GM21515 (cell line): ENCODE data around the gene PPDPF.
"Not testable (repeated sequence)": the region's sequence is repeated elsewhere in the genome, so short reads cannot be mapped to it uniquely, and the experiment has no call there.

ENCODE experiments used
- ATAC-seq: cut with Tn5 transposase; IDR thresholded peaks from one replicate; pipeline ENCODE4 v1.9.1; 2021; ENCODE audit not compliant: unreplicated experiment

Gene PPDPF

DNA sequence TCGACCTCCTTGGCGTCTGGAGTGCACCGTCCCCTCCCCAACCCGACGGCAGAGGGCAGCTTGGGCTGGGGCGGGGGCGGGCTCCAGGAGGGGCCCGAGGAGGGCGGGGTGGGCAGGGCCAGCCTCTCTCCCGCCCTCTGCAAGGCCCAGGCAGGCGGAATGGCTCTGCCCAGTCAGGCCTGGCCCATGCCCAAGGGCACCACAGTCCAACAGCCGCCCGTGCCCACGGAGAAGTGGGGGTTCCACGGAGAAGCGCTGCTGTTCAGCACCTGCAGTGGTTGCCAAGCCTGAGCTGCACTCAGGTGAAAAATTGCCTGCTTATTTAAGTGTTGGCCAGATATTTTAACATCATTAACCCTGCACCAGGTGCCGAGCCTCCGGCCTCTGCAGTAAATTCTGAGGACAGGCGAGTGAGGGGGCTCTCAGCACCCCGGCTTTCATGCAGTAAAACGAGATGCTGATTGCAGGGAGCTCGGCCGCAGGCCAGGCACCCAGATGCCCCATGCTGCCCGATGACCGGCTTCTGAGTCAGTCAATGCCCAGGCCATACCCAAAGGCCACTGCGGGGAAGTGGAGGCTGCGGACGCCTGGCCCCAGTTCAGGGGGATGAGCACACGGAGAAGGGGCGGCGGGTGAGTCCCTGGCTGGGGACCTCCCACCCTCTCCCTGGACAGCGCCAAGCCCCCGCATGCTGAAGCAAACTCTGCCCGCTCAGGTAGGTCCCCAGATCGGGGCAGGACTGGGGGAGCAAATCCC lies 27.3 kb downstream of the PPDPF start, which contains the start of gene SRMS:
Gene SRMS, minus strand, starts transcription at position 25 of the 756 bp plus-strand sequence. CDS start 286 bp downstream, outside the sequence.
- ATAC-seq: no peak

- no peak for ATAC-seq
These were observed 28.0 kb downstream of the PPDPF start for GRCh38 chr20:63548542-63548941.

DNA sequence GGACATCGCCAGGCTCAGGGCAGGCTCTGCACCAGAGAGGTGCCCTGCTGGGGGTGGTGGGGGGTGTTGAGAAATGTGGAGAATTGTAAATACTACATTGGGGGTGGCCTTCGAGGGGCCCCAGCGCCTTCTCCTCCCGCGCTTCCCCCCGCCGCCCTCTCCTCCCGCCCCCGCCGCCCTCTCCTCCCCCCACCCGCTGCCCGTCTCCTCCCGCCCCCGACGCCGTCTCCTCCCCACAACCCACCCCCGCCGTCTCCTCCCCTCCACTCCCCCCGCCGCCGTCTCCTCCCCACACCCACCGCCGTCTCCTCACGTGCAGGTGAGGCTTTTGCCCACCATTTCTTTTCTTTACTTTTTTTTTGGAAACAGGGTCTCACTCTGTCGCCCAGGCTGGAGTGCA lies 28.5 kb downstream of the PPDPF start:
- no peak for ATAC-seq

- no peak for ATAC-seq
These were observed 29.2 kb downstream of the PPDPF start for GRCh38 chr20:63549679-63550282.

GRCh38 chr20:63551068-63551467 lies 30.5 kb downstream of the PPDPF start:
- ATAC-seq: no peak

DNA sequence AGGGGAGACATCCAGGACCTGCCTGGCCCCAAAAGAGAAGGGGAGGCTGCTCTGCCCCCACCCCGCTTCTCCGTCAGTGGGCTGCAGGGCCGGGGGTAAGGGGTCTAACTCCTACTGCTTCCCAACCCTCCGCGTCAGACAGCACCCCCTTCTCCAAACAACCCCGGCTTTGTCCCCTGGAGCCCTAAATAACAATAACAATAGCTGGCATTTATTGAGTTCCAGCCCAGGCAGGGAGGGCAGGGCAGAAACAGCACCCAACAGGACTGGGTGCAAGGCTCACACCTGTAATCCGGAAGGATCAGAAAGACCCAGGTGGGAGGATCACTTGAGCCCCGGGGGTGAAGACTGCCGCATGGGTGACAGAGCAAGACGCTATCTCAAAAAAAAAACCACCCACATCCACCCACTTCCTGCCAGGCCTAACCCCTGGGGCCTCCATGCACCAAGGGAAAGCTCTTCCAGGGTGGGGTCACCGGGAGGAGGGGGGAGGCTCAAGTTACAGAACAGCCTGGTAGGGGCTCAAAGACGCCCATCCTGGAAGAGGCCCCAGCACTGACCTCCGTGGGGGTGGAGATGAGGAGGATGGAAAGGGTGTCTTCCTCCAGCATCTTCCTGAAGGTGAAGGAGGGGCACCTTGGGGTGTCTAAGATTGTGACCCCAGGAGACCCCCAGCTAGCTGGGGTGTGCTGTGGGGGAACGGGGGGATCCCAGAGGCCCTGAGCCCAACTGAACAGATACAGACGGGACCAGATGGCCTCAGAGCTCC lies 32.1 kb downstream of the PPDPF start:
- ATAC-seq: no peak

GRCh38 chr20:63553251-63553932 lies 32.8 kb downstream of the PPDPF start:
- no peak for ATAC-seq

DNA sequence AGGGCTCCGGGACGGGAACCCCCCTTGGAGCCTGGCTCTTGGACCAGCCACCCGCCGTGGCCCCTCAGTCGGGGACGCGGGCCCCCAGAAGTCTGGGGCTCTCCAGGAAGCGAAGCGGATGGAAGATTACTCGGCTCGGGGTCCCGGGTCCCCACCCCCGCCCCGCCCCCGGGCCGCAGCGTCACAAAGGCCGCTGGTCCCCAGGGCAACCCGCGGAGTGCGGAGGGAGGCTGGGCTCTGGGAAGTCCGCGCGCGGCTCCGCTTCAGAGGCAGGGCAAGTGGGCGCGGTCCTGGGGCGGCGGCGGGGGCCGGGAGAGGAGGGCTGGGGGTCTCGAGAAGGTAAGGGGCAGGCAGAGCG lies 33.3 kb downstream of the PPDPF start, which contains the start of gene FNDC11:
Gene FNDC11, plus strand, starts transcription at position 227 of the 358 bp plus-strand sequence. CDS start 1,505 bp downstream, outside the sequence.
- ATAC-seq: no peak

DNA sequence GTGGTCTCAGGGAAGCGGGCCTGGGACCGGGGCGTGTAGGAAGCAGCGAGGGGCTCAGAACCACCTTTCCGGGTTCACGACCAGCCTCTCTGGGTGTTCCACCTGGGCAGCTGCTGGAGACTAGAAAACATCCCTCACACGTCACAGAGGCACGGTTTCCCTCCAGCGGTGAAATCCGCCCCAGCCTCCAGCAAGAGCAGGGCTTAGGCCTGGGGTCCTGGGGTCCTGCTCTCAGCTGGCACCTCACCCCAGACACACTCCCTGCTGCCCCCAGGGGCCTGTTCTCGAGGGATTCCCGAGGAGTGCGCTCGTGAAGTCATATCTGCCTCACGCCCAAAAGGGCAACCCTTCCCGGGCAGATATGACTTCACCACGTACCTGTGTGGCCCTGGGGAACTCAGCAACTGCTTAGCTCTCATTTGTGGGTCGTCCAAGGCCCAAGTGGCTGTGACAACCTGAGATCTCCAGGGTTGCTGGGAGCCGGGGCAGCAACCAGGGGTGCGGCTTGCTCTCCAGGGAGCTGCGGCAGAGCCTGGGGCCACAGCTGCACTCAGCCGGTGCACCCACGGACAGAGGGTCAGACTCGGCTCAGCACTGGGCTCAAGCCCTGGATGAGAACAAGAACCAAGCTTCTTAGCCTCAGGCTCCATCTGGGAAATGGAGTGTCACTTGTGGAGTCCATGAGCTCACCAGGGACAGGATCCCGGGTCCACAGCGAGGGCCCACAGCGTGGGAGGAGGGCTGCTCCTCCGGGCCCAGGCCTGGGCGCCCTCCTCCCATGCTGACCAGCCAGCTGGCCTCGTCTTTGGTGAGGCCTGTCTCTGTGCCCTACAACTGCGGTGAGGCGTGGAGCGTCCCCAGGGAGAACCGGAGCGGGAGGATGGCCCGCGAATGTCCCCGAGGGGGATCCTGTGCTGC lies 34.1 kb downstream of the PPDPF start:
- ATAC-seq: no peak

GRCh38 chr20:63555661-63556381 lies 35.3 kb downstream of the PPDPF start:
- ATAC-seq: no peak

DNA sequence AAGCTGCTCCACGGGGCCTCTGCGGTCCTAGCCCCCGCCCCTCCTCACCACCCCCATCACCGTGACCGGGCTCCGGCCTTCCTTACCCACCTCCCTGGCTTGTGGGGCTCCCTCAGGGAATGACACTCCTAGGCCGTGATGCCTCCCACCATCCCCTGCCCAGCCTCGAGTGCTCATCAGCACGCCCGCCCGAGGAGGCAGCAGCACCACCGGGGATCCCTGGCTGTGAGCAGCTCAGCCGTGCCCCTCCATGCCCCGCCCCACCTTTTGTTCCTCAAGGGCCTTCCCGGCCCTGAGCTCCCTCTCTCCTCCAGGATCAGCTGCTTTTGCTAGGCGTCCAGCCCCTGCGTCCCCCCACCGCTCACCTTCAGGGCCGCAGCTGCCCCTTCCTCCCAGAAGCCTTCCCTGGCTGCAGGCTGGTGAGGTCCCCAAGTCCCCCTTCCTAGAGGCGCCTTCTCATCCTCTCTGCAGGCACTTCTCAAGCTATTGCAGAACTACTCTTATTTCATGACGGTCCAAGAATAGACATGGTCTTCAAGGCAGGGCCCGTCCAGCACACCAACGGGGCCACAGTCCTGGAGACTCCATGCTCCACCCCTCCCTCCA lies 36.4 kb downstream of the PPDPF start:
- no peak for ATAC-seq

DNA sequence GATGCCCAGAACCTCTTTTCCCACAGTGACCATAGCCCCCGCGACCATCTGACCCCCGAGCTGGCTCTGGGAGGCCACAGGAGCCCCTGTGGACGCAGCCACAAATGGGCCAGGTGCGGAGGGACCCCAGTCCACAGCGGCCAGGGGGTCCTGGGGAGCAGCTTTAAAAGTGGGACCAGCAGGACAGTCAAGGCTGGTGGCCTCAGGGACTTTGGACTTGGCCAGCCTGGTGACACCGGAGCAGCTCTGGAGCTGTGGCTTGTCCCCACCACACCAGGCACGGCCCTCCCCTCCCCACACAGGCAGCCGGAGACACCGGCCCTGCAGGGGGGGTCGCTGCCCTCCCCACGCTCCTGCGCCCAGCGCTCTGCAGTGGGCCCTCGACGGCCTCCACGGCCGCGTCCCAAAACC lies 36.9 kb downstream of the PPDPF start:
- no peak for ATAC-seq

DNA sequence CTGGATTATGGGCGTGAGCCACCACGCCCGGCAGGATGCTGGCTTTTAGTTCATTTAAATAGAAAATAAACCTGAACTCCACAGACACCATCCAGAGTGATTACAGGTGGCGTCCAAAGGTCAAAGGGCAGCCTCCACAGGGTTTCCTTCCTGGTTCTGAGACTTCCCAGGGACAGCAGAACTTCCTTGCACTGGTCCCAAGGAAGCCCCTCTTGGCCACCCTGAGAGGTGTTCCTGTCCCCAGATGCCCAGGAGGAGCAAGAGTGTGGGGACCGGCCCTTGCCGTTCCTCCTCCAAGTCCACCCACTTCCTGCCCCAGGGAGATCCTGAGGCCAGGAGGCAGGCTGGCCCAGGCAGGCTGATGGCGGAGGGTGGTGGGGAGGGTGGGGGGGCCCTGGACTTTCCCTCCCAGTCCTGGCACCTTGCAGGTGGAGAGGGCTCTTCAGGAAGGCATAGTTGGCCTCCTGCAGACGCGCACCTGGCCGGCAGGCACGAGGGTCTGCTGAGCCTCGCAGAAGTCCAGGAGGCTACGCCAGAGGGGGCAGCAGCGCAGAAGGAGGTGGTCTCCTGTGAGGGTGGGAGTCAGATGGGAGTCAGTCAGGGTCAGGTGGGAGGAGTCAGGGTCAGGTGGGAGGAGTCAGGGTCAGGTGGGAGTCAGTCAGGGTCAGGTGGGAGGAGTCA lies 38.4 kb downstream of the PPDPF start:
- ATAC-seq: no peak

DNA sequence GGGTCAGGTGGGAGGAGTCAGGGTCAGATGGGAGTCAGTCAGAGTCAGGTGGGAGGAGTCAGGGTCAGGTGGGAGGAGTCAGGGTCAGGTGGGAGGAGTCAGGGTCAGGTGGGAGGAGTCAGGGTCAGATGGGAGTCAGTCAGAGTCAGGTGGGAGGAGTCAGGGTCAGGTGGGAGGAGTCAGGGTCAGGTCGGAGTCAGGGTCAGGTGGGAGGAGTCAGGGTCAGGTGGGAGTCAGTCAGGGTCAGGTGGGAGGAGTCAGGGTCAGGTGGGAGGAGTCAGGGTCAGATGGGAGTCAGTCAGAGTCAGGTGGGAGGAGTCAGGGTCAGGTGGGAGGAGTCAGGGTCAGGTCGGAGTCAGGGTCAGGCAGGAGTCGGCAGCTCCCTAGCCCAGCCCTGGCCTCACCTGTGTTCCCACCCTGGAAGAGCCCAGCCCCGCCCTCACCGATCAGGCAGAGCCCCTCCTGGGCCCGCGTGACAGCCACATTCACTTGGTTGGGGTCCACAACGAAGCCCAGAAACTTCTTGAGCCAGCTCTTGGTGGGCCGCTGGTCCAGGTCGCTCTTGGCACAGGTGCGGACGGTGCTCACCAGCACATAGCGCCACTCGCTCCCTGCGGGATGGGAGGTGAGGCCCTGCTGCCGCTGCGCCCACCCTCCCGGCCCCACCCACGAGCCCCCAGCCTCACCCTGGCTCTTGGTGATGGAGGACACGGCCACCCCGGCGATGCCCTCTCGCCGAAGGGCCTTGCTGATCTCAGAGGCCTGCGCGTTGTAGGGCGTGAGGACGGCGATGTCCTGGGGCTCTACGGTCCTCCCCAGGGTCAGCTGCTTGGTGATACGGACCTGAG lies 39.1 kb downstream of the PPDPF start:
- ATAC-seq: not testable (repeated sequence)

DNA sequence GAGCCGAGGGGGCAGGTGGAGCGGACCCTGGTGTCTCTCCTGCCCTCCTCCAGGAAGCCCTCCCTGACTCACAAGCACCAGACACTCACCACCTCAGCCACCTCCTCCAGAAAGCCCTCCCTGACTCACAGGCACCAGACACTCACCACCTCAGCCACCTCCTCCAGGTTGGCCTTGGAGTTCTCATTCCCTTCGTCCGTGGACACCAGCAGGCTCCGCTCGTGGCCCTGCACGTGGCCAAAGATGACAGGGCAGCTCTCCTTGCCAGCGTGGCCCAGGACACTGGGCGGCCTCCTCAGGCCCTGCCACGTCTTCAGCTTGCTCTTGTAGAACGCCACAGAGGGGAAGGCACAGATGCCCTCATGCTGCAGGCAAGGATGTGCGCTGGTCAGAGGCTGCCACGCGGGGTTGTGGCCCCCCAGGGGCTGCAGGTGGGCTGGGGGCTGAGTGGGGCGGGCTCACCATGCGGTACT lies 39.8 kb downstream of the PPDPF start:
- ATAC-seq: no peak

DNA sequence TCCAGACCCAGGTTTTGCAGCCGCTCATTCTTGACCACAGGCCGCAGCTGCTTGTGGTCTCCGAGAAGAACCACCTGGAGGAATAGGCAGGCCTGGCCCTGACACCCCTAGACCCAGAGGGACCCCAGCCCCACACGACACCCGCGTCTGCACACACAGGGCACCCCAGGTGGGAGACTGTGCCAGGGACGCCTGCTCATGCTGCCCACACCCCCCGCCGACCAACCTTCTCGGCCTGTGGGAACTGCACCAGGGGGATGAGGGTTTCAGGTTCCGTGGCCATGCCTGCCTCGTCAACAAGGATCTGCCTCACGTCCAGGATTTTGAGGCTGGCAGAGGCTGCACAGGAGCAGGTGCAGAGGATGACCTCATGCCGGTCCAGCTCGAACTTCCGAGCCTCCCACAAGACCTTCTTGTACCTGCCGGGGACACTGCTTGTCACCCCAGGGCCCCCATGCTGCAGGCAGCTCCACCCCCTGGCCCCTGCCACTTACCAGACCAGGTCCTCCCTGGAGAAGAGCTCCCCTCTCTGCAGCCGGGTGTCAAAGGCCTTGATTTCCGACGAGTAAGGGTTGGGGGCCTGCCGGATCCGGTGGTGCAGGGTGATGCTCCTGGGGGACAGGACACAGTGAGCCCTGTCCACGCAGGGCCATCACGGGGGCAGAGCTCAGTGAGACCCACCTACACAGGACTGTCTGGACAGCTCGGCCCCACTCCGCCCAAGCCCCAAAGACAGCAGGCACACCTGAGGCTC lies 40.5 kb downstream of the PPDPF start:
- ATAC-seq: no peak
